GM19463 (cell line): ENCODE measurements around the gene HSD11B1.

ENCODE experiments used
- ATAC-seq: cut with Tn5 transposase; IDR thresholded peaks from one replicate; pipeline ENCODE4 v1.9.1; 2021; ENCODE audit warnings: mild to moderate bottlenecking, moderate library complexity; ENCODE audit not compliant: unreplicated experiment

The HSD11B1 gene

DNA sequence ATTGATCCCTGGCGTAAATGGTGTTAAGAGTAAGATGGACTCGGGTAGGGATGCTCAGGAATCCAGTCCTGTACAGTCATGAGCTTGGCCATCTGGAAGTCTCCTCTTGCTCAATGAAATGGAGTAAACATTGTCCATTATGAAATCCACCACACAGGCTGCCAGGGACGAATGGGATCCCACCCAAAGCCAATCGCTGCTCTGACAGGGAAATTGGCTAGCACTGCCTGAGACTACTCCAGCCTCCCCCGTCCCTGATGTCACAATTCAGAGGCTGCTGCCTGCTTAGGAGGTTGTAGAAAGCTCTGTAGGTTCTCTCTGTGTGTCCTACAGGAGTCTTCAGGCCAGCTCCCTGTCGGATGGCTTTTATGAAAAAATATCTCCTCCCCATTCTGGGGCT, at the start of gene HSD11B1:
HSD11B1 (plus strand) TSS at position 263 of the 400 bp plus-strand sequence; CDS start at position 360, 97 bp downstream.
- no peak for ATAC-seq

GRCh38 chr1:209655411-209656231, 49.0 kb upstream of the HSD11B1 start:
- no peak for ATAC-seq

DNA sequence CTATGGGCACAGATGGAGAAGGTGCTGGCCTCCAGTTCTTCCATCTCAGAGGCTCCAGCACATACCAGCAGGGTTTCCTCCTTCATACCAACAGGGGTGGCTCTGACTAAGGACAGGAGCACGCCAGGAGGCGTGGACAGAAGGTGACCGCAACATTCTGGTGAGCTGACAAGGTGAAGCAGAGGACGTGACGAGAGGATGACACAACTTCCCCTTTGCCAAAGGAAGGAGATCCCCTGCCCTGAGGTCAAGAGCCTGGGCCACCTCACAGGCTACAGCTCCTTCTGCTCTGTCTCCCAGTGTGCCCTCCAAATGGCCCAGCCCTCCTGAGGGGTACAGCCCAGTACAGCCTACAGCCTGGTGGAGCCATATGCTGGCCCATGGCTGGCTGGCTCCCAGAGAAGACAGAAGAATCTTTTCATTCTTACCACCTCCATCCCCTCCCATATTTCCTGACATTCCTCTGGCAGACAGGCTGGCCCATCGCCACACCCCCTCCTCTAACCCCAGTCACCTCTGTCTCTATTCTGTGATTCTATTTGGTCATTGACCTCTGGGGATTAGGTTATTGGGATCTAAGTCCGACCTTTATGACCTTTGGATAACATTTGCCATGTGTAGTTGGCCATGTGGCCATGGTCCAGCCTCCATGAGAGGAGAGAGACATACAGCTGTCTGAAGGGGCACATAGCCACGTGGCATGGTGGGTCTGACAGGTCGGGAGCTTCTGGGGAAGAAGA, 47.3 kb upstream of the HSD11B1 start:
- ATAC-seq, result no peak

- no peak for ATAC-seq
Observed at GRCh38 chr1:209657918-209658317, 46.7 kb upstream of the HSD11B1 start.

DNA sequence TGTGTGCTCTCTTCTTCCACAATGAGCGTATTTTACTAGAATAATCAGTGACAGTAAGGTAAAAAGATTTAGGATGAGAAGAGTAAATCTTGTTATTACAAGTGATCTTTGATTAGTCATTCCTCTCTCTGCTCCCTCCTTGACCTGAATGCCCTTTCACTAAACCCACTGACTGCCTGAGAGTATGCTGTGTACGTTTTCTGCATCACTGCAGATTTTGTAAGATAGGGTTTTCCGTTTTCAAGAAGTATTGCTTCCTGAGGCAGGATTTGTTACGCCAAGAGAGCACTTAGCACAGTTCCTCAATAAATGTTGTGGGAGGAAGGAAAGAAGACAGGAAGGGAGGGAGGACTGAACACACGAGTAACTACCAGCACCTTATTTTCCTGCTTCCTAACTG, 44.7 kb upstream of the HSD11B1 start:
- peak; percentile 94 for ATAC-seq

GRCh38 chr1:209661071-209661470, 43.6 kb upstream of the HSD11B1 start:
- no peak for ATAC-seq

- ATAC-seq, result no peak
Observed at GRCh38 chr1:209662879-209663327, 41.7 kb upstream of the HSD11B1 start.

DNA sequence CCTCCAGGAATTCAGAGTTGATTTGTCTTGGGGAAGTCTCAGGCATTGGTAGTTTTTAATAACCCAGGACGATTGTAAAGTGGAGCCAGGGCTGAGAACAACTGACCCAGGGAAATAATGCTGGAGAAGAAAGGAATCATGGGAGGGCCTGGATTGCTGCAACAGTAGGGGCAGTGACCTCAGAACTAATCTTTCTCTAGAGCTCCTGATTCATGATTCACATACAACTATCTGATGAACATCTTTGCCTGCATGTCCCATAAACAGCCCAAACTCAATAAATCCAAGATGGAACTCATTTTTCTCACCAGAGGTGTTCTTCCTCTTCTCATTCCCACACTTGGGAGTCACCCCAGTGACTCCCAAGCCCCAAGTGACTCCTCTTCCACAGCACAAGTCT, 37.5 kb upstream of the HSD11B1 start:
- ATAC-seq, result no peak

DNA sequence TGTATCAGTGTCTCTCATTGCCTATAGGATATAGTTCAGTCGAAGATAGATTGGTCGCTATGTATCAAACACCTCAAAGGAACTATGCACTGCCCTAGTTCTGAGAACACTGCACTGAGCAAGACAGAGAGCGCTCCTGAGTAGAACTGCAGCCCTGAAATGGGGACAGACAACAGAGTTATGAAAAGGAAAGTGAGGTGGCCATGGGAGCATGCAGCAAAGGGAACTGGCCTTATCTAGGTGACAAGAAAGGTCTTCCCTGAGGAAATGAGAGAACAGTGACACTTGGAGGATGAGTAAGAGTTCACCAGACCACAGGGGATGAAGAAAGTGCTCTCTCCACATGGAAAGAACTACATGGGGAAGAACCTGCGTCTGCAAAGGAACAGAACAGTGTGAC, 36.9 kb upstream of the HSD11B1 start:
- ATAC-seq, result peak; percentile 65

DNA sequence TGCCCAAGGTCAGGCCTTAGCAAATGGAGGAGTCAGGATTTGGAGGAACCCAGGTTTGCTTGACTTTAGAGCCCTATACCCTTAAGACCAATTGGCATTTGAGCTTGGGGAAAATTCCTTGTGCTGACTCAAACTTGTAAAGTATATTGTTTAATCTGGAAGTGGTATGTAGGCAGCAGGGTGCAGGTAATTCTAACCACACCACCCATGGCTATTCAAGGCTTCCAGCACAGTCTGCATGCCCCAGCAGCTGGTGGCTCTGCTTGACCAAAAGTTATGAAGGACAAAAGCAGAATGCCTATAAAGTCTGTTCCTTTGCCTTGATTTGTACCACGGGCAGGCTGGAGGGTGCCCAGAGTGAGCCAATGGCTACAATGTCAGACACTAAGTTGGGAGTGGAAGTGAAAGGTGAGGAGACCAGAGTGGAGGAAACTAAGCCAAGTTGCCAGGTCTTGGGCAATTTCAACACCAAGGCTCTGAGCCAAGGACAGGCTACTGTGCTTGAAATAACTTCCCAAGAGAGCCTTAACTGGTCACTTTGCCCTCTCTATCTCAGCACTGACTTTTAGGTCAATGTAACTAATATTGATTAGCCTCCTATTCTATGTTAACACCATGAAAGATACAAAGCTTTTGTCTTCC, 34.1 kb upstream of the HSD11B1 start:
- ATAC-seq, result no peak

- peak; percentile 84 for ATAC-seq
Observed at GRCh38 chr1:209672705-209673630, 31.7 kb upstream of the HSD11B1 start.

DNA sequence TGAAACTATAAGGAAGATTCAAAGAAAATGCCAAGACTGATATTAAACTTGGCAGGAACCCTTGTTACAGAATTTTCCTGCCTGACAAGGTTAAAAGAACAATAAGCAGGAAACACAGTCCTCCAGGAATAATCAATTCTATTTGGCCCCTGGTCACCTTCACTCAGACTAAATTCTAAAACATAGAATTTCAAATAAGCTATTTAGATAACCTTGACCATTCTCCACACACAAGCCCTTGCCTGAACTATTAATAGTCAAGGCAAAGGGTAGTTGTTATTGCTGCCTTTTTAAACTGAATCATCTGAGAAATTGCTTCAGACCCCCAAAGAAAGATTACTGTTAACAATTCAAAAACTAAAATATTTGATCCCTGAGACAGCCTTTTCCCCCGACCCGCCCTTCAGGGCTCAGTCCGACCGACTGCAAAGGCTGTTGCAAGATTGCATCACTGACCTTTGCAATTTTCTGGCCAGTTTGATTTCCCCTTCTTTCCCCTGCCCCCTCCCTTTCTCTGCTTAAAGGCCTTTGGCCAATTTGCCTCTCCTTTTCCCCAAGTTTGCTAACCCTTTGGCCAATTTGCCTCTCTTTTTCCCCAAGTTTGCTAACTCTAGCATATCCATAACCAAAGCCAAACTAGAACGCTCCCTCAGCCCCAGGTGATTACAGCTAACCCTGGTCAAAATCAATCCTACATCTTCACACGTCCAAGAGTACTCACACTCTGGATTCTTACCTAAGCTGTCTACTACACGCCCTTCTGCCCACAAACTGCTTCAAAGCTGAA, 30.8 kb upstream of the HSD11B1 start:
- no peak for ATAC-seq

DNA sequence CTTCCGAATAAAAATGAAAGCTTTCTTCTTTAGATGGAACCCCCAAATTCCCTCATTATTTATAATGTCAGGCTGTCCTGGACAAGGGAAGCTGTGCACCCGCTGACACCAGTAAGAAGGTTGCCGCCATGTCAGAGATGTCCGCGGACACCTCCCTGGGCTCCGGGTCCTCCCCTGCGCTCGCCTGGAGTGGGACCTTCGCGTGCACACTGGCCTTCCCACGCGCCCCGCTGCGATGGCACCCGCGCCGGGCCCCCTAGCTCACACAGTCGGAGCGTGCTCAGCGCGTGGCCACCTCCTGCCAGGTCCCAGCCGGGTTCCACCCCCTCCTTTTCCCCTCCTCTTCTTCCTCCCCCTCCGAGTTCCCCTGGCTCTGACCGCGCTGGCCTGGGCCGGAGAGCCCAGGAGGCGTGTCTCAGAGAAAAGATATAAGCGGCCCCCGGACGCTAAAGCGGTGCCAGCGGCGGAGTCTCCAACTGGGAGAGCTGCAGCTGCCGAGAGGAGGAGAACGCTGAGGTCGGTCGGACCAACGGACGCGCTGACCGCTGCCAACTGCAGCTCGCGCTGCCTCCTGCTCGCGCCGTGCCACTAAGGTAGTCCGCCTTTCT, 29.6 kb upstream of the HSD11B1 start, which contains the start of gene G0S2:
G0S2 (plus strand) TSS at position 456 of the 608 bp plus-strand sequence. CDS start 273 bp downstream, outside the sequence.
- ATAC-seq, result no peak

DNA sequence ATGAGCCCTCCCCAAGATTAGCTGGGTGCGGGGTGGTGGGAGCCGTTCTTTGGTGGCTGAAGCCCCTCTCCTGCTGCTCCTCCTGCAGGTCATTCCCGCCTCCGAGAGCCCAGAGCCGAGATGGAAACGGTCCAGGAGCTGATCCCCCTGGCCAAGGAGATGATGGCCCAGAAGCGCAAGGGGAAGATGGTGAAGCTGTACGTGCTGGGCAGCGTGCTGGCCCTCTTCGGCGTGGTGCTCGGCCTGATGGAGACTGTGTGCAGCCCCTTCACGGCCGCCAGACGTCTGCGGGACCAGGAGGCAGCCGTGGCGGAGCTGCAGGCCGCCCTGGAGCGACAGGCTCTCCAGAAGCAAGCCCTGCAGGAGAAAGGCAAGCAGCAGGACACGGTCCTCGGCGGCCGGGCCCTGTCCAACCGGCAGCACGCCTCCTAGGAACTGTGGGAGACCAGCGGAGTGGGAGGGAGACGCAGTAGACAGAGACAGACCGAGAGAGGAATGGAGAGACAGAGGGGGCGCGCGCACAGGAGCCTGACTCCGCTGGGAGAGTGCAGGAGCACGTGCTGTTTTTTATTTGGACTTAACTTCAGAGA, 29.0 kb upstream of the HSD11B1 start:
- no peak for ATAC-seq

DNA sequence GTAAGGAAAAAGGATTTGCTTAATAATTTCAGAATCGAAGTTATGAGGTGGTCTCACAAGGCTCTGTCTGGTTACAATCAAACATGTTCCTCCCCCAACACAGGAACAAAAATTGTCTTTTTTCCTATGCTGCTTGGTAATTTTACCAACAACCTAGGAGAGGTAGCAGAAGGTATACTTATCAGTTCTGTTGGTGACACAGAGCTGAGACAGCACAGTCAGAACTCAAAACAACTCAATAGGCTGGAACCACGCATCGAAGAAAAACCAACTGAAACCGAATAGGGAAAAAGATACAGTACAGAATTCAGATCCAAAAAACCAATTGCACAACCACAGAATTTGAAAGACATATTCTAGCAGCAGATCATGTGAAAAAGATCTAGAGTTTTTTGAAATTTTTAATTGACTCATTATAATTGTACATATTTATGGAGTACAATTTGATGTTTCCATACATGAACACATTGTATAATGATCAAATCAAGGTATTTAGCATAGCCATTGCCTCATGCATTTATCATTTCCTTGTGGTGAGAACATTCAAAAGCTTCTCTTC, 25.6 kb upstream of the HSD11B1 start:
- no peak for ATAC-seq

- ATAC-seq, result peak; percentile 96
Observed at GRCh38 chr1:209685821-209686220, 18.8 kb upstream of the HSD11B1 start.

DNA sequence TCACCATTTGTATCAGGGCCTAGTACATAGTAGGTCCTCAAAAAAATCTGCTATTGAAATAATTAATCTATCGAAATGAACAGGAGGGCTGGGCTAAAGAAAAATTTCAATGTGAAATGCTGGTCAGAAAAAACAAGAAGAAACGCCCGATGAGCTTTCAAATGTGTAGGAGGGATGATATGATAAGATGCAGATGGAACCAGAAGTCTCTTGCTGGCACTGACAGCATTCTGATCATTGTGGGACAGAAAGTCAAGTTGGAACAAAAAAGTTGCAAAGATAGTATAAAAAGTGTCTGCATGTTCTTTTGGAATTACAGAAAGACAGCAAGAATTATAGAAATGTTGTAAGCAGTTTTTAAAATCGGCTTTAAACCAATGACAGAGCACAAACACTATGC, 18.3 kb upstream of the HSD11B1 start:
- no peak for ATAC-seq

DNA sequence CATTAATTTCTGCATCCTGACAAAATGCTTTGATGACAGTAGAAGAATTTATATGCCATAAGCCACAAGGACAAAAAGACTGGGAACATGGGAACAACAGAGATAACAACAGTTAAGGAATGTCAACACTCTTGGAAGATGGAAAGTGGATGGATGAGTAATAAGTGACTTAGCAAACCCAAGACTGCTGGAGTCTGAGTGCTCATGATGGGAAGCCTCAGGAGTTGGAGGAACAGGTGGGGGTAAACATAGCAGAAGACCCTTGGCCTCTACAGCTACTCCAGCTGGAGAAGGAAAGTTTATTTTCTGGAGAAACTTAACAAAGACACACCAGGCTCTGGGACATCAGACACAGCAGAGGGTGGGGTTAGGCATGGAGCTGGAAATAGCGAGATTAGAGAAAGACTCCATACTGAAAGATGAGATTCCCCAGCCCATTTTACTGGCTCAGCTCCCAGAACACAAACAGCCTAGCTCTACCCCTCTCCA, 15.9 kb upstream of the HSD11B1 start:
- ATAC-seq, result no peak
